HG03432 (cell line): ENCODE results near the gene CEP170B.

Experiments
- ATAC-seq: cut with Tn5 transposase; IDR thresholded peaks from one replicate; pipeline ENCODE4 v1.9.1; 2021; ENCODE audit warnings: mild to moderate bottlenecking, moderate library complexity; ENCODE audit not compliant: unreplicated experiment

CEP170B gene

GRCh38 chr14:104928391-104929133, 63.5 kb downstream of the CEP170B start:
- no peak for ATAC-seq

- ATAC-seq = no peak
Measured at GRCh38 chr14:104929268-104930230, 64.5 kb downstream of the CEP170B start.

DNA sequence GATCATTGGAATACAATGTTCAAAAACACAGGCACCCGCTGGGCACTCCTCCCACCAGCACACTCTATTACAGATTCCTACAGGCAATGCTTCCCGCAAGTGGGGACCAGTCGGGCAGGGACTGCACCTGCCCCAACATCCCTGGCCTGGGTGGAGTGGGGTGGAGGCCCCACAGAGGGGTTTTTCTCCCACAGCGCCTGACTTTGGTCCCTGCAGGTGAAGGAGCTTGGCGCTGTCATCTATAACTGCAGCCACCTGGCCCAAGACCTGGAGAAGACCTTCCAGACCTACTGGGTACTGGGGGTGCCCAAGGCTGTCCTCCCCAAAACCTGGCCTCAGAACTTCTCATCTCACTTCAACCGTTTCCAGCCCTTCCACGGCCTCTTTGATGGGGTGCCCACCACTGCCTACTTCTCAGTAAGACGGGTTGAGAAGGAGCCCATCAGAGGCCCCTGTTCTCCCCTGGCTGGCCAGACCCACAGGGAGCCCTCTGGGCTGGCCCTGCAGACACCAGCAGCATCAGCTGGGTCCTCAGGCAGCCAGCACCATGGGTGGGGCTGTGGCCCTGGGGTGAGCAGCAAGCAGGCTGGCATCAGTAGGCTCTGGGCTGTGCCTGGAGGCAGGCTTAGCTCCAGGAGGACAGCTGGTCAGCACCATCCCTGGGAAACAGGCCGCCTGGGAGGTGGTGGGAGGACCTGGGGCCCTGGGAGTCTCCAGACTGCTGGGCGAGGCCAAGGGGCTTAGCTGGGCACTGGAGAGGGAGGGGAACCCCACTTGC, 65.6 kb downstream of the CEP170B start:
- ATAC-seq = no peak

- no peak for ATAC-seq
Measured at GRCh38 chr14:104931304-104931770, 66.3 kb downstream of the CEP170B start.

DNA sequence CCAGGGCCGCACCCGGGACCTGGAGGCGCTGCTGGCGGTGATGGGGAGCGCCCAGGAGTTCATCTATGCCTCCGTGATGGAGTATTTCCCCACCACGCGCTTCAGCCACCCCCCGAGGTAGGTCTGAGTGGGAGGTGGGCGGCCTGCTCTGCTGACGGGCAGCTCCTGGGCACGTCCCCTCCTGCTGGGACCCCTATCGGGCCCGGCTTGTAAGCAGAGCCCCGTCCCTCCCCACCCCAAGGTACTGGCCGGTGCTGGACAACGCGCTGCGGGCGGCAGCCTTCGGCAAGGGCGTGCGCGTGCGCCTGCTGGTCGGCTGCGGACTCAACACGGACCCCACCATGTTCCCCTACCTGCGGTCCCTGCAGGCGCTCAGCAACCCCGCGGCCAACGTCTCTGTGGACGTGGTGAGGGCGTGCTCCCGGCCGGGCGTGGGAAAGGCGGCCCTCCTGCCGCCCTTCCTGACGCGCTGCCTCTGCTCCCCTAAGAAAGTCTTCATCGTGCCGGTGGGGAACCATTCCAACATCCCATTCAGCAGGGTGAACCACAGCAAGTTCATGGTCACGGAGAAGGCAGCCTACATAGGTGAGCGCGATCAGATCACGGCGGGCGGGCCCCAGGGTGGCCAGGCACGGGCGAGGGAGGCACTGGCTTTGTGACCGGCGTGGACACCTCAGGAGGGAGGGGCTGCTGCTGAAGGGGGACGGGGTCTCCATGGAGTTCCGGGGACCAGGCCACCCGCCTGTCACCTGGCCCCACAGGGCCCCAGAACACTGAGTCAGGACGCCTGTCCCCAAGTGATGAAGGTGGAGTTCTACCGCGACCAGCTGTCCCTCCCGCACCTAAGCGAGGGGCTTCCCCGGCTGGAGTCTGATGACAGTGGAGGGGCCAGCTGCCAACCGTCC, 67.0 kb downstream of the CEP170B start:
- no peak for ATAC-seq

DNA sequence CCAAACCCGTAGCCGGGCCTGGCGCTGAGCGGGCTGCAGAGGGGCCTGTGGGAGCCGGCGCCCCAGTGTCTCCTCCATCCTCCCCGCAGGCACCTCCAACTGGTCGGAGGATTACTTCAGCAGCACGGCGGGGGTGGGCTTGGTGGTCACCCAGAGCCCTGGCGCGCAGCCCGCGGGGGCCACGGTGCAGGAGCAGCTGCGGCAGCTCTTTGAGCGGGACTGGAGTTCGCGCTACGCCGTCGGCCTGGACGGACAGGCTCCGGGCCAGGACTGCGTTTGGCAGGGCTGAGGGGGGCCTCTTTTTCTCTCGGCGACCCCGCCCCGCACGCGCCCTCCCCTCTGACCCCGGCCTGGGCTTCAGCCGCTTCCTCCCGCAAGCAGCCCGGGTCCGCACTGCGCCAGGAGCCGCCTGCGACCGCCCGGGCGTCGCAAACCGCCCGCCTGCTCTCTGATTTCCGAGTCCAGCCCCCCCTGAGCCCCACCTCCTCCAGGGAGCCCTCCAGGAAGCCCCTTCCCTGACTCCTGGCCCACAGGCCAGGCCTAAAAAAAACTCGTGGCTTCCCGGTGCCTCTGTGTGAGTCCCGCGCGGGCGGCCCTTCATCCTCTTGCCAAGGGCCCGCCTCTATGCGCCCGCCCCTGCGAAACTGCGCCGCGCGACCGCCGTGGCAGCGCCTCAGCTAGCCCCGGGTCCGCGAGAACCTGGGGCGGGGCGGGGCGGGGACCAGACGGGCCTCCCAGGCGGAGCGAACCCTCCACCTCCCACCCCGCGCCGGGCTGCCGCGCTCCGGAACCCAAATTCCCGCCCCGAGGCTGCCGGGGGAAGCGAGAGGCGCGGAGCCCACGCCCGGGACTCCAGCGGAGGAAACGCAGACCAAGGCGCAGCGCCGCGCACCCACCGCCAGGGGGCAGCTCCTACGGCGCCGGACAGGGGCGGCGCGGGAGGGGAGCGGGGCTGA, 67.9 kb downstream of the CEP170B start:
- peak; percentile 59 for ATAC-seq

GRCh38 chr14:104933746-104934733, 69.0 kb downstream of the CEP170B start:
- ATAC-seq = no peak

DNA sequence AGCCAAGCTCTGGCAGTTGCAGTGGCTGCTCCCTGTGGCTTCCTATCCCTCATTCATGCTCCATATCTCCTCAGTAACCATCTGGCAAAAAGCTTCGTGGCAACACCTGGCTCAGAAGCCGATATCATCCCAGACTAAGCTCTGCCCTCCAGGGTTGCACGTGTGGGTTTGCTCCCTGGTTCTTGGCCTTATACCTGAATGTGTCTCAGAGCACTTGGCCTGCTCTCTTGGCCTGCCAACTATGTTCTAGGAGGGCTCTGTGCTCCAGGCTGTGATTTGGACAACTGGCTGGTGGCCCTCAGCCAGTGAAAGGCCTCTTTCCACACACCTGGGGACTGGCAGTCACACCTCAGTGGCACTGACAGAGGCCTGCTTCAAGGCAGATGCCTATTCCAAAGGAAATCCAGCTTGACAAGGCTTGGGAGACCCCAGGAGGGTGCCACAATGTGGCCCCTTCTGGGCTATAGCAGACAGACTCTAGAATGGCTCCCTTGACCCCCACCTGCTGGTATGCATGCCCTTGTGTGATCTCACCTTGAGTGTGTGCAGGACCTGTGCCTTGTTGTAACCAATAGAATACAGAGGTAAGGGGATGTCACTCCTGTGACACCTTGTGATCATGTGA, 70.1 kb downstream of the CEP170B start:
- no peak for ATAC-seq

GRCh38 chr14:104935955-104936354, 70.9 kb downstream of the CEP170B start:
- ATAC-seq = no peak

DNA sequence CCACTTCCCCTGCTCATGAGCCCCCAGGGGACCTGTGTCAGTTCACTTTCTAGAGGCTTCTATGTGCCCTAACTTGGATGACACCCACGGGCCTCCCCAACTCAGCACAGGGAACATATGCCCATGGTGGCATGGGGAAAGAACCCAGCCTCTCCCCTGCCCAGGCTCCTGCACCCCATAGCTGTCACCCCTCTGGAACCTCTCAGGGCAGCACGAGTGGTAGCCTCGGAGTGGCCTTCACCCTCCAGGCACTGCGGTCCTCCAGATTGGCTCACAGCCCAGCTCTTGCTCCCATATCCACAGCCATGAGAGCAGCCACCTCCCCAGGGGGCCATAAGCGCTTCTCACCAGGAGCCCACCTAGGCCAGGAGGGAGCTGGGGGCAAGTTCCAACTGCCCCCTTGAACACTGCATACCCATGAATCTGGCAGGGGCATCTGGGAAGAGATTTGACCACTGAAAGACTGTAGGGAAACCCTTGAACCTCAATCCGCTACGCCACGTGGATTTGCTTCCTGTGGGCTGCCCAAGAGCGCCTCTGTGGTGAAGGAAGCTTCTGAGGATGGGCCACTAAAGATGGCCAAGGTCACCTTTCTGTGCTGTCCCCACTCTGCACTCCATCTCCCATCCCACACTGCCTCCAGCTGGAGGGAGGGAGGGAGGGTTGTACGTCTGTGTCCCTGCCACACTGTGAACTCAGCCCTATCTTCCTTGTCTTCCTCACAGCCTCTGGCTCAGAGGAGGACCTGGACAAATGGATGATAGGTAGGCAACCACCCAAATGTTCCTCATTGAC, 71.5 kb downstream of the CEP170B start:
- no peak for ATAC-seq

- no peak for ATAC-seq
Measured at GRCh38 chr14:104937161-104937560, 72.1 kb downstream of the CEP170B start.

DNA sequence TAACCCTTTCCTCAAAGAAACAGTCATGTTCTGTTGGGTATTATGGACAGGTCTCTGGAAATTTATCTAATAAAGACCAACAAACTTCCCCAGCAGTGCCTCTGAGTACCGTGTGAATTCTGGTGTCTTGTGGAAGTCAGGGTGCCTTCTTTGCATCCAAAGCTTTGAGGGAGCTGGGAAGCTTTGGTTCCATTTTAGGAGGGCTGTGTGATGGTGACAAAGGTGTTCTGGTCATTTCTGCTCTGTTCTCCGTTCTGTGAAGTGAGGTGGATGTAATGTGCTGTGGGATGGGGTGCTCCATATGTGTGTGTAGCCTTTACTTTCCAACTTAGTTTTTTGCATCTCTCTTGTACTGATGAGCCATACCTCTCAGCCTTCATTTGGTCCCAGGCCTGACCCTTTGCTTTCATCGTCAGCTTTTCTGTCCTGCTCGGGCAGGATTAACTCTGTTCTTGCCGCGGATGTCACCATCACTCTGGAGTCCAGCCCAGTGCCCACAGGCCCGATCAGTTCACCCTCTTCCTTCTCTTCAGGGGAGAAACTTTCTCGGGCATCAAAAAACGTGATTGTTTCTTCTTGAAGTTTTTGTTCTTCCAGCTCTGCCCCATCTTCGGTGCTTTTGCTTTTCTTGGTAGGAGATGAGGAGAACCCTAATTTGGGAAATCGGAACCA, 72.8 kb downstream of the CEP170B start:
- ATAC-seq = no peak

DNA sequence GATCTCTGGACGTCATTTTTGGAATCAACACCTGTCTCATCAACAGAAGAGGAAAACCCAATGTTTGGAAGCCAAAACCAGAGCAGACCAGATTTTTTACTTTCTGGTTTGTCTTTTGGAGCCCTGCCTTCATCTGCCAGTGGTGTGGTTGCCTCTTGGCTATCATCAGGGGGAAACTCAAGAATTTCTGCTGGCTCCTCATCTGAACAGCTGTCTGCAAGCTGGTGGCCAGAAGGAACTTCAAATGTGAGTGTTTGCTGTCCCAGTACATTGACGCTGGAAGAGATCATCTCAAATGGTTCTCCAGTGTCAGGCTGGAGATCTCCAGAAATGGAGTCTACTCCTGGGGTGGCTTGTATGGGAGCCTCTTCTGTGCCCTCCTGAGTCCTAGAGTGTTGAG, 73.4 kb downstream of the CEP170B start:
- ATAC-seq = no peak

GRCh38 chr14:104938960-104939359, 73.9 kb downstream of the CEP170B start:
- ATAC-seq = no peak

- ATAC-seq = no peak
Measured at GRCh38 chr14:104939666-104940410, 74.8 kb downstream of the CEP170B start.
